PC-3 (cell line): ENCODE results near the gene ANGPTL7. TPM values are rescaled to one million over a fixed set of nuclear protein-coding genes. Genes with fewer than 3 reads are reported as not detected.
A peak's percentile ranks its signal among the peaks of the same experiment; 100 is the strongest.

ENCODE experiments used
- ATAC-seq: fragments of 200-7000 bp; cut with Tn5 transposase; 2 replicates; pipeline ENCODE4 v1.9.1; 2020; ENCODE audit warnings: mild to moderate bottlenecking, moderate library complexity
- BruUV-seq: library from RNA; stranded (reverse); fragments of 400-500 nt; replicated peaks from 2 replicates; lab custom pipeline; 2021; lab: Mats Ljungman, UMichigan
- CTCF ChIA-PET: fragments of 300-600 bp; sonication (Branson Sonifier 250); formaldehyde crosslinking; loops from one replicate; lab custom pipeline; 2022; ENCODE audit warnings: antibody characterized with exemption; lab: Charles Lee
- POLR2A ChIA-PET: fragments of 300-600 bp; sonication (Branson Sonifier 250); formaldehyde crosslinking; loops from one replicate; lab custom pipeline; 2022; ENCODE audit warnings: antibody characterized with exemption; ENCODE audit not compliant: unreplicated experiment; lab: Charles Lee
- DNase-seq: peaks from one replicate; pipeline ENCODE4 v3.0.0-alpha.2; 2015
- H2AFZ ChIP-seq: fragments of 300-600 bp; sonication (generic); 2 replicates; pipeline ENCODE4 v1.6.0; 2016; ENCODE audit warnings: antibody characterized with exemption, low read length
- H3F3A ChIP-seq: fragments of 300-600 bp; sonication (generic); one replicate; pipeline ENCODE4 v1.6.0; 2017; ENCODE audit warnings: antibody characterized with exemption, low read length, control low read depth, mild to moderate bottlenecking; ENCODE audit not compliant: unreplicated experiment
- H3K27ac ChIP-seq: fragments of 300-600 bp; sonication (generic); 2 replicates; pipeline ENCODE4 v1.5.1; 2016; ENCODE audit warnings: mild to moderate bottlenecking, low read length
- H3K27me3 ChIP-seq: fragments of 300-600 bp; sonication (generic); 2 replicates; pipeline ENCODE4 v1.6.1; 2016; ENCODE audit warnings: low read length, mixed read lengths
- H3K36me3 ChIP-seq: fragments of 300-600 bp; sonication (generic); 2 replicates; pipeline ENCODE4 v1.6.1; 2016; ENCODE audit warnings: low read depth, mixed run types, low read length, mixed read lengths
- H3K4me1 ChIP-seq: fragments of 300-600 bp; sonication (generic); 2 replicates; pipeline ENCODE4 v1.5.1; 2016; ENCODE audit warnings: low read length; ENCODE audit not compliant: insufficient read depth
- H3K4me2 ChIP-seq: fragments of 300-600 bp; sonication (generic); 2 replicates; pipeline ENCODE4 v1.6.0; 2016; ENCODE audit warnings: low read length
- H3K4me3 ChIP-seq: fragments of 300-600 bp; sonication (generic); 2 replicates; pipeline ENCODE4 v1.5.1; 2016; ENCODE audit warnings: mild to moderate bottlenecking, low read length, mixed read lengths
- H3K79me2 ChIP-seq: fragments of 300-600 bp; sonication (generic); 2 replicates; pipeline ENCODE4 v1.6.1; 2017; ENCODE audit warnings: low read length, mixed read lengths
- H3K9ac ChIP-seq: fragments of 300-600 bp; sonication (generic); 2 replicates; pipeline ENCODE4 v1.6.0; 2016; ENCODE audit warnings: mild to moderate bottlenecking, low read length
- H3K9me2 ChIP-seq: fragments of 300-600 bp; sonication (generic); replicated peaks from 2 replicates; pipeline ENCODE4 v1.6.1; 2016; ENCODE audit warnings: mixed run types, low read length, mixed read lengths
- H3K9me3 ChIP-seq: fragments of 300-600 bp; sonication (generic); 2 replicates; pipeline ENCODE4 v1.6.1; 2016; ENCODE audit warnings: low read length, mixed read lengths
- H4K20me1 ChIP-seq: fragments of 300-600 bp; sonication (generic); 2 replicates; pipeline ENCODE4 v1.6.1; 2016; ENCODE audit warnings: low read length, mixed read lengths
- CTCF ChIP-seq: fragments of 300-600 bp; sonication (generic); conservative IDR thresholded peaks from 2 replicates; pipeline ENCODE4 v1.5.1; 2017; ENCODE audit warnings: antibody characterized with exemption, low read depth, mild to moderate bottlenecking, low read length
- EZH2 ChIP-seq: fragments of 300-600 bp; sonication (generic); IDR thresholded peaks from one replicate; pipeline ENCODE4 v1.6.1; 2017; ENCODE audit warnings: antibody characterized with exemption, mild to moderate bottlenecking, low read length; ENCODE audit not compliant: unreplicated experiment
- EZH2phosphoT487 ChIP-seq: fragments of 300-600 bp; sonication (generic); IDR thresholded peaks from 2 replicates; pipeline ENCODE4 v1.6.1; 2018; ENCODE audit warnings: mild to moderate bottlenecking, antibody characterized with exemption, low read length, borderline replicate concordance
- intact Hi-C: fragments of 100-400 bp; cut with micrococcal nuclease; formaldehyde crosslinking; loops from 2 replicates; pipeline ENCODE4 v1.9.0; 2023
- total RNA-seq: library from RNA; depleted of rRNA; stranded (reverse); fragments of >200 nt; gene quantifications from 2 replicates; pipeline ENCODE4 v1.2.3, GENCODE V29; 2014

ANGPTL7 gene
- total RNA-seq, 1 experiment from 2014 or later: not detected

- TF ChIP-seq EZH2phosphoT487 (no peak), EZH2 (no peak), CTCF (no peak)
- intact Hi-C loops: loop anchor here (10.0 kb wide), 1 partner anchor 83 kb away; no protein-coding TSS in a partner anchor
- ChIA-PET POLR2A (interaction anchor here (0.7 kb wide), 1 partner anchor 32 kb away, joined by 4 read pairs; no protein-coding TSS in a partner anchor), CTCF (no interaction called here)
- no peak overlapping the region for H3K27ac ChIP-seq
- H3K4me2 ChIP-seq: 0 out of 2 replicates have a peak overlapping the region, but pooled peaks have one; percentile 13
- H3K36me3 ChIP-seq: peaks cover 46% of the 10 kb centered on the region
- H3F3A ChIP-seq: no peaks in the 10 kb centered on the region
- H3K4me1 ChIP-seq: peaks cover 8% of the 10 kb centered on the region; the same call in 1 of the 2 replicates
- no peaks in the 10 kb centered on the region for H3K27me3 ChIP-seq
- H2AFZ ChIP-seq: no peak overlapping the region
- ATAC-seq: no peak
- no peak overlapping the region for H3K4me3 ChIP-seq
- H3K9me3 ChIP-seq: no peaks in the 10 kb centered on the region
- no peak overlapping the region for H3K9ac ChIP-seq
- no peak for DNase-seq
- BruUV-seq: no TSS peak
- H3K79me2 ChIP-seq: no peaks in the 10 kb centered on the region
- no peaks in the 10 kb centered on the region for H4K20me1 ChIP-seq
- H3K9me2 ChIP-seq: no peaks in the 10 kb centered on the region
Observed at GRCh38 chr1:11197359-11197758, 8.2 kb downstream of the ANGPTL7 start.

- peaks cover 46% of the 10 kb centered on the region for H3K36me3 ChIP-seq
Observed at GRCh38 chr1:11198257-11198656, 9.1 kb downstream of the ANGPTL7 start.

More at GRCh38 chr1:11198257-11198656, 9.1 kb downstream of the ANGPTL7 start:
- Histone ChIP-seq H3F3A (no peaks in the 10 kb centered on the region), H2AFZ (no peak overlapping the region), H4K20me1 (no peaks in the 10 kb centered on the region), H3K9me2 (no peaks in the 10 kb centered on the region), H3K27me3 (no peaks in the 10 kb centered on the region), H3K9ac (no peak overlapping the region), H3K27ac (no peak overlapping the region), H3K4me2 (no peak overlapping the region), H3K4me1 (peaks cover 8% of the 10 kb centered on the region; the same call in 1 of the 2 replicates), H3K9me3 (no peaks in the 10 kb centered on the region), H3K79me2 (no peaks in the 10 kb centered on the region), H3K4me3 (no peak overlapping the region)
- CTCF ChIA-PET: interaction anchor here (1.0 kb wide), 1 partner anchor 161 kb away, joined by 4 read pairs; no protein-coding TSS in a partner anchor
- TF ChIP-seq CTCF (no peak), EZH2 (no peak), EZH2phosphoT487 (no peak)
- intact Hi-C loops: loop anchor here (10.0 kb wide), 1 partner anchor 83 kb away; no protein-coding TSS in a partner anchor
- POLR2A ChIA-PET: interaction anchor here (0.6 kb wide), 1 partner anchor 160 kb away, joined by 3 read pairs; no protein-coding TSS in a partner anchor
- no peak for ATAC-seq
- BruUV-seq: no TSS peak
- no peak for DNase-seq
